HepG2 (cell line): ENCODE data around the gene BABAM1. TPM values are rescaled to one million over a fixed set of nuclear protein-coding genes. Genes with fewer than 3 reads are reported as not detected.

Experiments
- AKNA ChIP-seq: sonication (generic); formaldehyde crosslinking; IDR thresholded peaks from 2 replicates; pipeline ENCODE4 v1.4.0; 2020; ENCODE audit warnings: missing genetic modification reagents, borderline replicate concordance
- CBX1 ChIP-seq: IDR thresholded peaks from one replicate; pipeline ENCODE4 v1.6.1; 2016; ENCODE audit warnings: antibody characterized with exemption, low read depth
- EED ChIP-seq: sonication (generic); formaldehyde crosslinking; IDR thresholded peaks from 2 replicates; pipeline ENCODE4 v1.5.0; 2020; ENCODE audit warnings: mild to moderate bottlenecking, missing genetic modification reagents
- KDM5B ChIP-seq: sonication (generic); formaldehyde crosslinking; IDR thresholded peaks from 2 replicates; pipeline ENCODE4 v1.4.0; 2020; ENCODE audit warnings: missing genetic modification reagents, mild to moderate bottlenecking, borderline replicate concordance
- KMT2B ChIP-seq: IDR thresholded peaks from 2 replicates; pipeline ENCODE4 v1.6.1; 2016; ENCODE audit warnings: missing genetic modification reagents, missing compliant biosample characterization
- MAFK ChIP-seq, 2 experiments: IDR thresholded peaks in 1 of 2; conservative IDR thresholded peaks in 1 of 2; 2 replicates each; pipeline ENCODE4 v1.6.1; 2011; ENCODE audit warnings: improper control_type of control experiment in 2 of 2, low read length in 2 of 2
- MXD1 ChIP-seq: sonication (generic); formaldehyde crosslinking; IDR thresholded peaks from 2 replicates; pipeline ENCODE4 v1.4.0; 2020; ENCODE audit warnings: mild to moderate bottlenecking, missing genetic modification reagents
- PATZ1 ChIP-seq: sonication (generic); formaldehyde crosslinking; IDR thresholded peaks from 2 replicates; pipeline ENCODE4 v1.4.0; 2020; ENCODE audit warnings: missing genetic modification reagents
- POGZ ChIP-seq: sonication (generic); formaldehyde crosslinking; IDR thresholded peaks from 2 replicates; pipeline ENCODE4 v1.4.0; 2020; ENCODE audit warnings: mild to moderate bottlenecking, missing genetic modification reagents
- RFX1 ChIP-seq: fragments of 450-650 bp; IDR thresholded peaks from 2 replicates; pipeline ENCODE4 v1.6.1; 2017
- RFX3 ChIP-seq: IDR thresholded peaks from 2 replicates; pipeline ENCODE4 v1.6.1; 2016; ENCODE audit warnings: missing biosample characterization, missing genetic modification reagents
- ZNF329 ChIP-seq: sonication (generic); formaldehyde crosslinking; IDR thresholded peaks from 2 replicates; pipeline ENCODE4 v1.9.0; 2021; ENCODE audit warnings: low read depth, mild to moderate bottlenecking, missing genetic modification reagents
- ZNF333 ChIP-seq: sonication (generic); formaldehyde crosslinking; IDR thresholded peaks from 2 replicates; pipeline ENCODE4 v1.4.0; 2020; ENCODE audit warnings: mild to moderate bottlenecking, missing genetic modification reagents, borderline replicate concordance
- ZNF501 ChIP-seq: sonication (generic); formaldehyde crosslinking; IDR thresholded peaks from 2 replicates; pipeline ENCODE4 v1.5.1; 2020; ENCODE audit warnings: mild to moderate bottlenecking, moderate library complexity, missing genetic modification reagents
- ZNF740 ChIP-seq: sonication (generic); formaldehyde crosslinking; IDR thresholded peaks from 2 replicates; pipeline ENCODE4 v1.4.0; 2020; ENCODE audit warnings: missing genetic modification reagents
- ZSCAN25 ChIP-seq: sonication (generic); formaldehyde crosslinking; IDR thresholded peaks from 2 replicates; pipeline ENCODE4 v1.8.0; 2022; ENCODE audit warnings: mild to moderate bottlenecking, missing genetic modification reagents
- polyA plus RNA-seq, 8 experiments: library from polyadenylated mRNA; depleted of rRNA in 3 of 8; stranded (reverse) in 7 of 8; unstranded in 1 of 8; fragments of >200 nt; fragmentation: Illumina TruSeq in 4 of 8; extraction: Trizol in 4 of 8; gene quantifications; 2 replicates each; pipeline versions ENCODE4 v1.2.1 to v1.2.3, GENCODE V29; 2011 to 2016; ENCODE audit warnings: low read depth in 4 of 8, missing spikeins in 1 of 8, mixed read lengths in 1 of 8; ENCODE audit not compliant: insufficient read depth in 1 of 8
- total RNA-seq, 5 experiments: library from RNA; depleted of rRNA; stranded (reverse); fragments of >200 nt; fragmentation: Illumina TruSeq; extraction: Trizol; gene quantifications; 2 replicates each; pipeline ENCODE4 v1.2.3, GENCODE V29; 2016; ENCODE audit warnings: low read depth in 1 of 5

BABAM1 gene
- total and polyA plus RNA-seq, 2 of the 13 experiments (the other 11 are each of a cell fraction or from before 2014, with no cell fraction given) = 70.0 to 82.0 TPM

- TF ChIP-seq ZNF740 = 0 out of 2 replicates have a peak, but pooled peaks have one; percentile 49
- no peak for TF ChIP-seq EED (CRISPR knock-in tag)
- peak; percentile 32; the same call in 1 of the 2 replicates for TF ChIP-seq RFX1
- TF ChIP-seq KMT2B (CRISPR knock-in tag) = 0 out of 2 replicates have a peak, but pooled peaks have one; percentile 12
- peak; percentile 60 for TF ChIP-seq RFX3 (CRISPR knock-in tag)
- TF ChIP-seq POGZ (CRISPR knock-in tag) = no peak
- no peak for TF ChIP-seq MAFK (conservative IDR thresholded peaks at IDR 0.05 in 1 of 2, IDR thresholded peaks at IDR 0.05 in 1 of 2; ENCODE audit: low read length in 2 of 2)
- TF ChIP-seq AKNA (CRISPR knock-in tag) = no peak
- no peak for TF ChIP-seq CBX1
- no peak for TF ChIP-seq ZNF329 (CRISPR knock-in tag)
- no peak for TF ChIP-seq ZNF501
- peak; percentile 28; the same call in 1 of the 2 replicates for TF ChIP-seq PATZ1
- TF ChIP-seq MXD1 = no peak
- no peak for TF ChIP-seq ZNF333 (CRISPR knock-in tag)
- TF ChIP-seq ZSCAN25 (CRISPR knock-in tag) = no peak
- 0 out of 2 replicates have a peak, but pooled peaks have one; percentile 14 for TF ChIP-seq KDM5B (CRISPR knock-in tag)
Observed at GRCh38 chr19:17302391-17303166, 35.3 kb downstream of the BABAM1 start (continued).
